Activated CD4-positive, alpha-beta memory T cell treated with anti-CD3 and anti-CD28 coated beads for 36 hours (primary cell): ENCODE results near the gene HABP2. TPM values are rescaled to one million over a fixed set of nuclear protein-coding genes. Genes with fewer than 3 reads are reported as not detected.

Experiments used
- CTCF ChIA-PET: fragments of 350-600 bp; sonication (Branson Sonifier 250); formaldehyde crosslinking; loops from one replicate; lab custom pipeline; 2021; ENCODE audit warnings: antibody characterized with exemption, inconsistent platforms; lab: Charles Lee
- POLR2A ChIA-PET: fragments of 350-600 bp; sonication (Branson Sonifier 250); formaldehyde crosslinking; loops from one replicate; lab custom pipeline; 2021; ENCODE audit warnings: antibody characterized with exemption; lab: Charles Lee
- DNase-seq: peaks from one replicate; pipeline ENCODE4 v3.0.0-alpha.2; 2020
- H3K27ac Mint-ChIP-seq: one replicate; pipeline ENCODE4 v1.8.0; 2021; ENCODE audit warnings: mixed read lengths
- H3K27me3 Mint-ChIP-seq: one replicate; pipeline ENCODE4 v1.8.0; 2021; ENCODE audit warnings: mixed read lengths
- H3K36me3 Mint-ChIP-seq: one replicate; pipeline ENCODE4 v1.8.0; 2021; ENCODE audit warnings: mixed read lengths
- H3K4me1 Mint-ChIP-seq: one replicate; pipeline ENCODE4 v1.8.0; 2021; ENCODE audit warnings: low read depth, mixed read lengths
- H3K4me3 Mint-ChIP-seq: one replicate; pipeline ENCODE4 v1.8.0; 2021; ENCODE audit warnings: mild to moderate bottlenecking, mixed read lengths
- H3K9me3 Mint-ChIP-seq: one replicate; pipeline ENCODE4 v1.8.0; 2021; ENCODE audit warnings: mixed read lengths
- intact Hi-C: fragments of 100-400 bp; cut with micrococcal nuclease; formaldehyde crosslinking; loops from one replicate; pipeline ENCODE4 v1.15.1; 2023
- total RNA-seq, 2 experiments: library from RNA; stranded (reverse); gene quantifications; one replicate each; pipeline ENCODE4 v1.2.3, GENCODE V29; 2021

The HABP2 gene
- total RNA-seq, 2 experiments from 2014 or later: not detected

- Mint-ChIP-seq H3K36me3 (no peaks in the 10 kb centered on the region), H3K4me1 (no peaks in the 10 kb centered on the region), H3K27ac (no peak overlapping the region), H3K9me3 (no peaks in the 10 kb centered on the region), H3K27me3 (no peaks in the 10 kb centered on the region), H3K4me3 (no peak overlapping the region)
- intact Hi-C loops: no loop called here
- CTCF ChIA-PET: no interaction called here
- no peak for DNase-seq
- POLR2A ChIA-PET: no interaction called here
These were observed 24.0 kb upstream of the HABP2 start for GRCh38 chr10:113528876-113529275.

DNA sequence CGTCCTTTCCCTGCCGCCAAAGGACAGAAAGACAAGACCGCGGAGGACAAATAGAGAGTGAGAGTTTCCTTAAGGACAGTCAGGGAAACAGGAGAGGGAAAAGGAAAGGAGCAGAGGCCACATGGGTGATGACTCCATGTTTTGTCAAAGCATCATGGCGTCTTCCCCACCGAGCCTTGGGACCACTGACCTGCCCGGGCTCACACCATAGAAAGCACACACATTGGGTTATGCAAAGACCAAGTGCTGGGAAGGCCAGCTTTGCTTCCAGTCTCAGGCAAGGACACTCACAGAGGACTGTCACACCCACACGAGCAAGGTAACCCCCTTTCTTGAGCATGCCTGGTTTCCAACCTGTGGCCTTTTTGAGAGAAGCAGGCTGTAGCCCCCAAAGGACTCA, 23.3 kb upstream of the HABP2 start:
- H3K27ac Mint-ChIP-seq: no peak overlapping the region
- no peaks in the 10 kb centered on the region for H3K36me3 Mint-ChIP-seq
- ChIA-PET CTCF (no interaction called here), POLR2A (no interaction called here)
- no peaks in the 10 kb centered on the region for H3K4me1 Mint-ChIP-seq
- H3K9me3 Mint-ChIP-seq: no peaks in the 10 kb centered on the region
- intact Hi-C loops: no loop called here
- no peak for DNase-seq
- peaks cover 3% of the 10 kb centered on the region for H3K27me3 Mint-ChIP-seq
- no peak overlapping the region for H3K4me3 Mint-ChIP-seq

DNA sequence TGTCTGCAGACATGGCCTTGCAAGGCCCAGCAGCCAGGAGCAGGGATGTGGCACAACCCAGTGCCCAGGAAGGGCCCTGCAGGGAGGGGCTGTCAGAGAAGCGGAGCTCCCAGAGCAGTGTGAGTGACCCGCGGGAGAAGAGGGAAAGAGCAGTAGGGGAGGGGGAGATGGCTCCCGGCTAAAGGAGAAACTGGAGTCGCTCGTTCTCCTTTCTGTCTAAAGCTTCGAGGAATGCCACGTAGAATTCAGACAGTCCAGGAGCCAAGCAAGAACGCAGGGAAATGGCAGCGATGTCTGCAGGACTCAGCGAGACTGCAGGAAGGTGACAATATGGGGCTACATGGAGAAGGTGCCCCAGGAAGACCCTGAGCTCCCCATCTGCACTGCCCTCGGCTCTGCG, 22.4 kb upstream of the HABP2 start:
- Mint-ChIP-seq H3K36me3 (no peaks in the 10 kb centered on the region), H3K27me3 (peaks cover 6% of the 10 kb centered on the region), H3K4me3 (no peak overlapping the region), H3K27ac (no peak overlapping the region), H3K4me1 (no peaks in the 10 kb centered on the region), H3K9me3 (no peaks in the 10 kb centered on the region)
- CTCF ChIA-PET: no interaction called here
- POLR2A ChIA-PET: no interaction called here
- no peak for DNase-seq
- intact Hi-C loops: no loop called here

DNA sequence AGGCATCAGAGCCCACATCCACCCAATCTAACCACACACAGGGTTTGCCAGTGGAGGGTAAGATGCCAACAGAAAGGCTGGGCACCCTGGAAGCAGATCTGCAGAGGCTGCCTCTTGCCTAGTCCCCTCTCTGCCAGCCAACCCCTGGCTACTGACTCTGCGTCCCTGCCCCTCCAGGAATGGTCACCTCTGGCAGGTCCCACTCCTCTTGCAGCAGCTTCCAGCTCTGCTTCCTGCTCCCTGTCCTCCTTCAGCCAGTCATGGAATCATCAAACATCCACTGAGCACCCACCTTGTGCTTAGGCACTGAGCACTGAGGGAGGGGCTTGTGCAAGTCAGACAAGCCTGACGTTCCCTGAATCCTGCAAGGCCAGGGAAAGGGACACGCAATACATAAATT, 20.1 kb upstream of the HABP2 start:
- Mint-ChIP-seq H3K4me3 (no peak overlapping the region), H3K36me3 (no peaks in the 10 kb centered on the region), H3K4me1 (no peaks in the 10 kb centered on the region), H3K27ac (no peak overlapping the region), H3K9me3 (no peaks in the 10 kb centered on the region), H3K27me3 (peaks cover 6% of the 10 kb centered on the region)
- no peak for DNase-seq
- intact Hi-C loops: no loop called here
- CTCF ChIA-PET: no interaction called here
- POLR2A ChIA-PET: no interaction called here

DNA sequence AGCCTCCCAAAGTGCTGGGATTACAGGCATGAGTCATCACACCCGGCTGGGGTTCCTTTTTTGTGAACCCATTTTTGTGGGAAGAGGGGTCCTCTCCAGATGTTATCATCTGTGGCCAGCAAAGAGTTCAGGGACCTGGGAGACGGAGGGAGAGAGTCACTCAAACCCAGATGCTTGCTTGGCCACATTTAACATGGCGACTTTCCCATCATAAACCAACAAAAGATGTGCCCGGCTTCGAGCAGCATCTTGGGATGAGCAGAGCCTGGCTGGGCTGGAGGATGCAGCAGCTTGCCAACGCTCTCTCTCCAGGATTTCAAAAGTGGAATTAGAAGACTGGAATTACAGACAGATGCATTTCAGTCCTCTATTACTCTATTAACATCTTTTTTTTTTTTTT, 19.1 kb upstream of the HABP2 start:
- ChIA-PET POLR2A (interaction anchor here (0.6 kb wide), 1 partner anchor 38 kb away, joined by 3 read pairs; no protein-coding TSS in a partner anchor), CTCF (no interaction called here)
- no peak overlapping the region for H3K4me3 Mint-ChIP-seq
- peaks cover 6% of the 10 kb centered on the region for H3K27me3 Mint-ChIP-seq
- H3K4me1 Mint-ChIP-seq: no peaks in the 10 kb centered on the region
- H3K9me3 Mint-ChIP-seq: no peaks in the 10 kb centered on the region
- no peak overlapping the region for H3K27ac Mint-ChIP-seq
- no peaks in the 10 kb centered on the region for H3K36me3 Mint-ChIP-seq
- intact Hi-C loops: no loop called here
- no peak for DNase-seq

DNA sequence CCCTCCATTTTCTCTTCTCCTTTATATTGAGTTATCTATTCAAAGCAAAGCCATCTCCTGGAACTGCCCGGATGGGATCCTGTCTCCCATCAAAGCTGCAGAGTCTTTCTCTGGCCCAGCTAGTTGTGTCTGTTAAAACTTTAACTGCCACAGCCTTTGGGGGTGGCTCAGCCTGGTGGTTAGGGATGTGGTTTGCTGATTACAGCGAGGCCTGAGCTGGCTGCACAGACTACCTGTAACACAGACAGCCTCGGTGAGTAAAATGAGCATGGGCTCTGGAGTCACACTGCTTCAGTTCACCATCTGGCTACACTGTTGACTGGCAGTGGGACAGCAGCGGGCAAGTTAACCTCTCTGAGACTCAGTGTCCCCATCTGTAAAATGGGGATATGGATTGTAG, 18.4 kb upstream of the HABP2 start:
- ChIA-PET CTCF (no interaction called here), POLR2A (no interaction called here)
- Mint-ChIP-seq H3K4me1 (no peaks in the 10 kb centered on the region), H3K27me3 (peaks cover 6% of the 10 kb centered on the region), H3K27ac (no peak overlapping the region), H3K9me3 (no peaks in the 10 kb centered on the region), H3K36me3 (no peaks in the 10 kb centered on the region), H3K4me3 (no peak overlapping the region)
- no peak for DNase-seq
- intact Hi-C loops: no loop called here

- H3K4me3 Mint-ChIP-seq: no peak overlapping the region
- H3K9me3 Mint-ChIP-seq: no peaks in the 10 kb centered on the region
- ChIA-PET POLR2A (no interaction called here), CTCF (no interaction called here)
- no peaks in the 10 kb centered on the region for H3K36me3 Mint-ChIP-seq
- intact Hi-C loops: no loop called here
- H3K27ac Mint-ChIP-seq: no peak overlapping the region
- H3K27me3 Mint-ChIP-seq: peaks cover 6% of the 10 kb centered on the region
- no peaks in the 10 kb centered on the region for H3K4me1 Mint-ChIP-seq
- no peak for DNase-seq
These were observed 15.2 kb upstream of the HABP2 start for GRCh38 chr10:113537672-113538071.

DNA sequence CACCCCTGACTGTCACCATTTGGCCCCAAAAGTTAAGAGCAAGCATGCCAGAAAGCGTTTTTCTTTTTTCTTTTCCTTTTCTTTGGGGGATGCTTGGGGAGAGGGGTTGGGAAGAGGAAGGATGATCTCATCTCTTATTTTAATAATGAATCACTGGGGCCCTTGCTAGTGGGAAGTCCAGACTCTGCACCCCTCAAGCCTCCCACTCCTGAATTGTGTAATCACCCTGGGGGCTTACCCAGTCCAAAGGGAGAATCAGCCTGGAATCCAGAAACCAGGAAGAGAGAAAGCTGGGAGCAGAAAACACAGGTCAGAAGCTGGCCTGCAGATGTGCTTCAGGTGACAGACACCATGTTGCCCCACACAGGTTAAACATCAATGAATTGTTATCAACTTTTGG, 14.7 kb upstream of the HABP2 start:
- Mint-ChIP-seq H3K36me3 (no peaks in the 10 kb centered on the region), H3K9me3 (no peaks in the 10 kb centered on the region), H3K27me3 (peaks cover 6% of the 10 kb centered on the region), H3K4me1 (no peaks in the 10 kb centered on the region), H3K4me3 (no peak overlapping the region), H3K27ac (no peak overlapping the region)
- ChIA-PET POLR2A (no interaction called here), CTCF (no interaction called here)
- no peak for DNase-seq
- intact Hi-C loops: no loop called here

DNA sequence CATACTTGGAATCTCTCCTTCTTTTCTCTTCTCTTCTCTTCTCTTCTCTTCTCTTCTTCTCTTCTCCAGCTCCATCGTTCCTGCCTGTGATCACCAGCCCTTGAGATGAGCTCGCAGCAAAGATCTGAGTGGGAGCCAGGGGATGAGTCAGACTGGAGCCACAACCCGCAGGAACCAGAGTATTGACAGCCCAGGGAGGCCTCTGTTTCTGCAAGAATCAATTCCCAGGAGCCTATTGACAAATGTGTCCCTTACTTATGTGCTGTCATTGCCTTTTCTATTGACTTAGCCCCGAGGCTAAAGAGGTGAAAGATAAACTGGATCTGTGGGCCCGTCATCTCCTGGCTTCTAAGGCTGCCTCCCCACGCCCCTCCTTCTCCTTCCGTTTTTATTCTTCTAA, 13.1 kb upstream of the HABP2 start:
- intact Hi-C loops: no loop called here
- H3K4me3 Mint-ChIP-seq: no peak overlapping the region
- ChIA-PET POLR2A (no interaction called here), CTCF (no interaction called here)
- no peaks in the 10 kb centered on the region for H3K36me3 Mint-ChIP-seq
- no peaks in the 10 kb centered on the region for H3K4me1 Mint-ChIP-seq
- H3K27ac Mint-ChIP-seq: no peak overlapping the region
- H3K9me3 Mint-ChIP-seq: no peaks in the 10 kb centered on the region
- peaks cover 3% of the 10 kb centered on the region for H3K27me3 Mint-ChIP-seq
- DNase-seq: peak; percentile 11

GRCh38 chr10:113540845-113541548, 11.9 kb upstream of the HABP2 start:
- intact Hi-C loops: no loop called here
- H3K27me3 Mint-ChIP-seq: no peaks in the 10 kb centered on the region
- H3K4me3 Mint-ChIP-seq: no peak overlapping the region
- ChIA-PET POLR2A (no interaction called here), CTCF (interaction anchor here (1.0 to 1.2 kb wide), 2 partner anchors 20 to 22 kb away, joined by 4 to 5 read pairs; no protein-coding TSS in a partner anchor)
- DNase-seq: no peak
- H3K36me3 Mint-ChIP-seq: no peaks in the 10 kb centered on the region
- H3K9me3 Mint-ChIP-seq: no peaks in the 10 kb centered on the region
- no peaks in the 10 kb centered on the region for H3K4me1 Mint-ChIP-seq
- H3K27ac Mint-ChIP-seq: no peak overlapping the region

DNA sequence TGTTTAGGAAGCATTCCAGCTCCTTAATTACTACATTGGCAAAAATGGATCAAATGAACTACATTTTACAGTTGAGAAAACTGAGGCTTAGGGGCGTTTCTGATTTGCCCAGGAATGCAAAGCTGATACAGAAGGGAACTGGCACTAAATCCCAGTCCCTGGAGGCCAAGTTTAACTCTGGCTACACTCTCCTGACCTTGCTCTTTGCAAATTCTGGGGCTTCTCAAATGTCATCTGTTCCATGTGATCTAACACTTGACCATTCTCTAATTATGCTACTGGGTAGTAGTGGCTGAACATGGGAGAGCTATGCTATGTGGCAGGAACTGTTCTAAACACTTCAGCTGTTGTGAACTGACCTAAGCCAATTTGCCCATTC, 11.3 kb upstream of the HABP2 start:
- Mint-ChIP-seq H3K27me3 (no peaks in the 10 kb centered on the region), H3K4me1 (no peaks in the 10 kb centered on the region), H3K27ac (no peak overlapping the region), H3K36me3 (no peaks in the 10 kb centered on the region), H3K4me3 (no peak overlapping the region), H3K9me3 (no peaks in the 10 kb centered on the region)
- CTCF ChIA-PET: interaction anchor here (1.0 to 1.2 kb wide), 2 partner anchors 20 to 22 kb away, joined by 4 to 5 read pairs; no protein-coding TSS in a partner anchor
- POLR2A ChIA-PET: no interaction called here
- intact Hi-C loops: no loop called here
- no peak for DNase-seq

DNA sequence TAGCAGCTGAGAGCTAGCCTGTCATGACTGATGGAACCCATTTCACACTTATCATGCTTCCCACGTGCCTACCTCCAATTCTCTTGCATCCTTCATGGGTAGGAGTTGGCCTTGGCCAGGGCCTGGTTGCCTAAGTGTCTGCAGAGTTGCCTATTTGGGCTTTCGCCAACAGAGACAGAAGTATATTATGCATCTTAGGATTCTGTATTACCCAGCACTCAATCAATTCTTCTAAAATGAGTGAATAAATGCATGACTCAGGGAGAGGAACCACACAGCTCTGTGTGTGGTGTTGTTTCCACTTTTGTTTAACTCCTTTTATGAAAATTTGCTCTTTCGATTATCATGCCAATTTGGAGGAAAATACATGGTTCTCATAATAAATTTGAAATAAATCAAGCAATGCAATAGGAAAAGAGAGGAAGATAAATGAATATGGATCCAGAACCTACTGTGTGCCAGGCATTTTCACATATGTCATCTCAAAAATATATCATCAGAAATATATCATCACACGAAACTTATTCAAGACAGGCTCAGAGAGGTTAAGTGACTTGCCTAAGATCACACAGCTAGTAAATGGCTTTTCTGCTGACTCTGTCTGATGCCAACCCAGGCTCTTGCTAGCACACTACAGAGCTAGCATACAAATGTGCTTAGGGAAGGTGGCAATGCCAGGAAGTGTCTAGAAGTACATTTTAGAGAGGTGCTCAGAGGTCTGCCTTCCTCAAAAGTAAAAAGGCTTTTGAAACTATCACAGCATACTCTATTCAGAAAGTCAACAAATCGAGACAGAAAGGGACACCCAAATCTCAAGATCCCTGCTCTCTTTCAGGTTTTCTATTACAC, 9.5 kb upstream of the HABP2 start:
- no peak for DNase-seq
- no peaks in the 10 kb centered on the region for H3K36me3 Mint-ChIP-seq
- no peaks in the 10 kb centered on the region for H3K9me3 Mint-ChIP-seq
- intact Hi-C loops: no loop called here
- ChIA-PET CTCF (no interaction called here), POLR2A (no interaction called here)
- no peak overlapping the region for H3K4me3 Mint-ChIP-seq
- peaks cover 3% of the 10 kb centered on the region for H3K27me3 Mint-ChIP-seq
- H3K27ac Mint-ChIP-seq: no peak overlapping the region
- no peaks in the 10 kb centered on the region for H3K4me1 Mint-ChIP-seq

DNA sequence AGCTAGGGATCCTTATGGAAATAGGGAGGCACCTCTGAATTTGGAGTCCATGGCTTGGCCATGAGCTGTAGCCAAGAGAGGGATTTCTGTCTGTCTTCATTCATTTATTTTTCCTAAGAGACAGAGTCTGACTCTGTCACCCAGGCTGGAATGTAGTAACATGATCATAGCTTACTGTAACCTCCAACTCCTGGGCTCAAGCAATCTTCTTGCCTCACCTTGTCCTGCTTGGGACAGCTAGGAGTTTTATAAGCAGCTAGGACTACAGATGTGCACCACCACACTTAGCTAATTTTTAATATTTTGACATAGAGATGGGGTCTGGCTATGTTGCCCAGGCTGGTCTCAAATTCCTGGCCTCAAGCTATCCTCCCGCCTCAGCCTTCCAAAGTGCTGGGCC, 8.5 kb upstream of the HABP2 start:
- Mint-ChIP-seq H3K9me3 (no peaks in the 10 kb centered on the region), H3K36me3 (no peaks in the 10 kb centered on the region), H3K27me3 (peaks cover 3% of the 10 kb centered on the region), H3K4me3 (no peak overlapping the region), H3K4me1 (no peaks in the 10 kb centered on the region), H3K27ac (no peak overlapping the region)
- POLR2A ChIA-PET: no interaction called here
- CTCF ChIA-PET: no interaction called here
- no peak for DNase-seq
- intact Hi-C loops: no loop called here
